GM12878 (cell line): ENCODE data around the gene ROR2. TPM values are rescaled to one million over a fixed set of nuclear protein-coding genes. Genes with fewer than 3 reads are reported as not detected.

ENCODE experiments used
- ATAC-seq: fragments of 200-7000 bp; cut with Tn5 transposase; 3 replicates; pipeline ENCODE4 v1.9.1; 2020; ENCODE audit warnings: mild to moderate bottlenecking, moderate library complexity
- BruUV-seq: library from RNA; stranded (reverse); fragments of 400-500 nt; replicated peaks from 2 replicates; lab custom pipeline; 2021; lab: Mats Ljungman, UMichigan
- CTCF ChIA-PET: fragments of 300-600 bp; sonication (Branson Sonifier 250); formaldehyde crosslinking; extraction: SDS; loops from one replicate; lab custom pipeline; 2021; ENCODE audit warnings: inconsistent platforms; lab: Yijun Ruan, JAX
- POLR2A ChIA-PET: fragments of 350-600 bp; formaldehyde crosslinking; extraction: SDS; loops from one replicate; lab custom pipeline; 2021; ENCODE audit warnings: inconsistent platforms; lab: Charles Lee
- RAD21 ChIA-PET: fragments of 300-600 bp; sonication (Branson Sonifier 250); formaldehyde crosslinking; loops from one replicate; lab custom pipeline; 2023; ENCODE audit warnings: antibody characterized with exemption; ENCODE audit not compliant: unreplicated experiment; lab: Charles Lee
- SMC1A ChIA-PET: fragments of 300-600 bp; sonication (Branson Sonifier 250); formaldehyde crosslinking; loops from one replicate; lab custom pipeline; 2023; ENCODE audit not compliant: unreplicated experiment, uncharacterized antibody; lab: Charles Lee
- DNase-seq: peaks from one replicate; pipeline ENCODE4 v3.0.0-alpha.2; 2011; ENCODE audit warnings: low read depth, low spot score
- FAIRE-seq: peaks from 3 replicates; lab custom pipeline; 2011; peaks lifted over from hg19 to GRCh38; lab: Jason Lieb, UNC
- H2AFZ ChIP-seq: 2 replicates; pipeline ENCODE4 v1.6.0; 2011; ENCODE audit warnings: low read depth, low read length, control low read depth; ENCODE audit not compliant: control insufficient read depth
- H3K27ac ChIP-seq: 2 replicates; pipeline ENCODE4 v1.5.1; 2011; ENCODE audit warnings: control low read depth; ENCODE audit not compliant: control insufficient read depth, insufficient read depth
- H3K27me3 ChIP-seq, 2 experiments: replicated peaks in 1 of 2; 2 replicates each; pipeline versions ENCODE4 v1.6.0 to v1.6.1; 2011; ENCODE audit warnings: low read length in 1 of 2; ENCODE audit not compliant: control insufficient read depth in 2 of 2, insufficient read depth in 2 of 2
- H3K36me3 ChIP-seq, 2 experiments: 2 replicates each; pipeline ENCODE4 v1.5.1; 2011; ENCODE audit warnings: low read length in 1 of 2; ENCODE audit not compliant: control insufficient read depth in 2 of 2, insufficient read depth in 2 of 2
- H3K4me1 ChIP-seq: 2 replicates; pipeline ENCODE4 v1.6.1; 2011; ENCODE audit warnings: mild to moderate bottlenecking, low read length, moderate library complexity, mixed read lengths; ENCODE audit not compliant: control insufficient read depth, insufficient read depth
- H3K4me2 ChIP-seq: 2 replicates; pipeline ENCODE4 v1.6.0; 2011; ENCODE audit warnings: control low read depth; ENCODE audit not compliant: control insufficient read depth, insufficient read depth
- H3K4me3 ChIP-seq: fragments of 200-600 bp; sonication (generic); 2 replicates; pipeline ENCODE4 v1.5.1; 2016
- H3K79me2 ChIP-seq: 2 replicates; pipeline ENCODE4 v1.6.0; 2011; ENCODE audit warnings: low read length; ENCODE audit not compliant: control insufficient read depth, insufficient read depth
- H3K9ac ChIP-seq: 2 replicates; pipeline ENCODE4 v1.8.0; 2011; ENCODE audit warnings: low read length, control low read depth, mixed read lengths; ENCODE audit not compliant: control insufficient read depth, insufficient read depth
- H3K9me3 ChIP-seq: replicated peaks from 3 replicates; pipeline ENCODE4 v1.5.1; 2011; ENCODE audit warnings: mild to moderate bottlenecking, low read length; ENCODE audit not compliant: control insufficient read depth, insufficient read depth
- H4K20me1 ChIP-seq: 2 replicates; pipeline ENCODE4 v1.6.0; 2011; ENCODE audit not compliant: control insufficient read depth, insufficient read depth
- ATF7 ChIP-seq: fragments of 450-650 bp; IDR thresholded peaks from 2 replicates; pipeline ENCODE4 v1.6.1; 2016; ENCODE audit warnings: low read depth, mild to moderate bottlenecking
- BCLAF1 ChIP-seq: fragments of 450-650 bp; IDR thresholded peaks from 2 replicates; pipeline ENCODE4 v1.6.1; 2017; ENCODE audit warnings: antibody characterized with exemption, mild to moderate bottlenecking, moderate library complexity
- CHD1 ChIP-seq: IDR thresholded peaks from 2 replicates; pipeline ENCODE4 v1.6.1; 2012; ENCODE audit warnings: low read depth, low read length, improper control_type of control experiment
- CREB1 ChIP-seq: IDR thresholded peaks from 2 replicates; pipeline ENCODE4 v1.6.1; 2012; ENCODE audit warnings: low read depth, mild to moderate bottlenecking, inconsistent platforms
- ETV6 ChIP-seq, 2 experiments: fragments of 450-650 bp in 1 of 2; IDR thresholded peaks in 1 of 2; conservative IDR thresholded peaks in 1 of 2; 2 replicates each; pipeline ENCODE4 v1.6.1; 2014; ENCODE audit warnings: antibody characterized with exemption in 1 of 2, borderline replicate concordance in 1 of 2, low read depth in 1 of 2, mild to moderate bottlenecking in 1 of 2, moderate library complexity in 1 of 2
- GABPA ChIP-seq: IDR thresholded peaks from 2 replicates; pipeline ENCODE4 v1.6.1; 2014; ENCODE audit warnings: antibody characterized with exemption, low read depth, mild to moderate bottlenecking, inconsistent platforms
- HDGF ChIP-seq: fragments of 450-650 bp; IDR thresholded peaks from 2 replicates; pipeline ENCODE4 v1.6.1; 2016; ENCODE audit warnings: antibody characterized with exemption
- IKZF1 ChIP-seq: fragments of 450-650 bp; conservative IDR thresholded peaks from 2 replicates; pipeline ENCODE4 v1.6.1; 2017; ENCODE audit warnings: antibody characterized with exemption, mild to moderate bottlenecking
- NRF1 ChIP-seq: conservative IDR thresholded peaks from 2 replicates; pipeline ENCODE4 v1.6.1; 2011; ENCODE audit warnings: mild to moderate bottlenecking, low read depth, low read length, improper control_type of control experiment
- POLR2AphosphoS5 ChIP-seq: IDR thresholded peaks from 2 replicates; pipeline ENCODE4 v1.6.1; 2011; ENCODE audit warnings: mild to moderate bottlenecking, low read length, inconsistent platforms
- RCOR1 ChIP-seq: conservative IDR thresholded peaks from 2 replicates; pipeline ENCODE4 v1.6.1; 2012; ENCODE audit warnings: low read depth, low read length, improper control_type of control experiment
- SIX5 ChIP-seq: IDR thresholded peaks from 2 replicates; pipeline ENCODE4 v1.6.1; 2011; ENCODE audit warnings: mild to moderate bottlenecking, low read depth, low read length, moderate library complexity; ENCODE audit not compliant: severe bottlenecking
- ZNF217 ChIP-seq: fragments of 450-650 bp; IDR thresholded peaks from 2 replicates; pipeline ENCODE4 v1.6.1; 2017; ENCODE audit warnings: antibody characterized with exemption, mild to moderate bottlenecking
- ZNF622 ChIP-seq: fragments of 450-650 bp; IDR thresholded peaks from 2 replicates; pipeline ENCODE4 v1.6.1; 2017; ENCODE audit warnings: mild to moderate bottlenecking, inconsistent platforms
- WGBS: methylation state at CpG from one replicate; pipeline ENCODE4 v1.1.6; 2016; ENCODE audit warnings: low lambda C conversion rate; ENCODE audit not compliant: insufficient replicate concordance, insufficient coverage; ENCODE audit errors: missing lambda C conversion rate; 5-methylcytosine and 5-hydroxymethylcytosine counted together
- in situ Hi-C: fragments of 300-500 bp; cut with MboI; formaldehyde crosslinking; loops from 9 replicates; pipeline ENCODE4 v1.14.3; 2018; ENCODE audit warnings: mixed read lengths
- intact Hi-C: fragments of 100-400 bp; cut with micrococcal nuclease; formaldehyde crosslinking; loops from one replicate; pipeline ENCODE4 v1.14.2; 2022; ENCODE audit not compliant: unreplicated experiment
- polyA plus RNA-seq, 11 experiments: library from polyadenylated mRNA; depleted of rRNA in 4 of 11; unstranded in 6 of 11; stranded (reverse) in 5 of 11; fragments of >200 nt; fragmentation: Nextera tagmentation in 4 of 11; fragmentation: Illumina TruSeq in 1 of 11; extraction: Ambion mirVana in 4 of 11; extraction: Trizol in 1 of 11; gene quantifications; 1 replicate in 1 of 11; 2 replicates in 10 of 11; pipeline versions ENCODE4 v1.2.1 to v1.2.3, GENCODE V29; 2011 to 2016; ENCODE audit warnings: inconsistent platforms in 2 of 11, missing spikeins in 2 of 11, low read depth in 1 of 11
- total RNA-seq, 4 experiments: library from RNA; depleted of rRNA in 3 of 4; stranded (reverse); fragments of >200 nt in 3 of 4; fragmentation: Illumina TruSeq in 1 of 4; extraction: Trizol in 1 of 4; gene quantifications; 2 replicates each; pipeline versions ENCODE4 v1.2.1 to v1.2.3, GENCODE V29; 2013 to 2021

Gene ROR2
- total and polyA plus RNA-seq, 10 of the 15 experiments (the other 5 are each of a cell fraction or from before 2014, with no cell fraction given) = 0.03 to 0.05 TPM; not detected in 8

GRCh38 chr9:91908293-91908623 is 41.8 kb downstream of the ROR2 start:
- RAD21 ChIA-PET = no interaction called here
- no peak for ATAC-seq

More at GRCh38 chr9:91908293-91908623, 41.8 kb downstream of the ROR2 start:
- Histone ChIP-seq H3K36me3 (no peaks in the 10 kb centered on the region), H3K9me3 (no peaks in the 10 kb centered on the region), H3K27me3 (0 out of 4 replicates have a peak, but pooled peaks cover 0 to 3% of the 10 kb centered on the region in 2 experiments), H3K27ac (no peak overlapping the region), H3K9ac (no peak overlapping the region), H2AFZ (no peak overlapping the region), H3K4me2 (no peak overlapping the region), H3K79me2 (no peaks in the 10 kb centered on the region), H3K4me1 (no peaks in the 10 kb centered on the region; the same call in 1 of the 2 replicates), H3K4me3 (no peak overlapping the region), H4K20me1 (no peaks in the 10 kb centered on the region)
- intact Hi-C loops (no loop called here), in situ Hi-C loops (no loop called here)
- ChIA-PET CTCF (no interaction called here), SMC1A (no interaction called here), POLR2A (no interaction called here)
- DNase-seq (no peak), FAIRE-seq (no peak)
- BruUV-seq = no TSS peak
- WGBS = 13% methylated on average over 2 of the region's 2 CpGs
- no peak for TF ChIP-seq NRF1
- TF ChIP-seq CREB1 = no peak
- TF ChIP-seq HDGF = no peak
- no peak for TF ChIP-seq POLR2AphosphoS5
- TF ChIP-seq IKZF1 = no peak
- no peak for TF ChIP-seq CHD1
- TF ChIP-seq RCOR1 = no peak
- no peak for TF ChIP-seq BCLAF1
- no peak for TF ChIP-seq ZNF217
- TF ChIP-seq GABPA = no peak
- TF ChIP-seq SIX5 = no peak
- TF ChIP-seq ATF7 = no peak
- TF ChIP-seq ZNF622 = no peak
- TF ChIP-seq ETV6 (conservative IDR thresholded peaks at IDR 0.05 in 1 of 2, IDR thresholded peaks at IDR 0.05 in 1 of 2; ENCODE audit: borderline replicate concordance in 1 of 2, low read depth in 1 of 2) = no peak
